HG03432 (cell line): ENCODE results near the gene AMY1A.
"Not testable (repeated sequence)": the region's sequence is repeated elsewhere in the genome, so short reads cannot be mapped to it uniquely, and the experiment has no call there.

Source experiments
- ATAC-seq: cut with Tn5 transposase; IDR thresholded peaks from one replicate; pipeline ENCODE4 v1.9.1; 2021; ENCODE audit warnings: mild to moderate bottlenecking, moderate library complexity; ENCODE audit not compliant: unreplicated experiment

Gene AMY1A

DNA sequence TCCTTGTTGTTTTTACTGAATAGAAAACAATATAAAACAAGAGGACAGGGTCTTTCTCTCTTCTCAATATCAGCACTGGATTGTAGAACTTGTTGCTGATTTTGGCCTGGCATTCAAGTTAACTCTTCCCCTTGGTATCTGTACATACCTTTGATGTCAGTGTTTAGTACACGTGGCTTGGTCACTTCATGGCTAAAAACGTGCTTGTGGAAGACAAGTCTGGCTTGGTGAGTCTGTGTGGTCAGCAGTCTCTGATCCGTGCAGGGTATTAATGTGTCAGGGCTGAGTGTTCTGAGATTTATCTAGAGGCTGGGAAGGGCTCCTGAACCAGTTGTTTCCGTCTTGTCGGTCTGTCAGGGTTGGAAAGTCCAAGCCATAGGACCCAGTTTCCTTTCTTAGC is at the start of gene AMY1A:
TSS of gene AMY1A (plus strand) at position 301 of the 400 bp plus-strand sequence. CDS start 571 bp downstream, outside the sequence.
- ATAC-seq: not testable (repeated sequence)

DNA sequence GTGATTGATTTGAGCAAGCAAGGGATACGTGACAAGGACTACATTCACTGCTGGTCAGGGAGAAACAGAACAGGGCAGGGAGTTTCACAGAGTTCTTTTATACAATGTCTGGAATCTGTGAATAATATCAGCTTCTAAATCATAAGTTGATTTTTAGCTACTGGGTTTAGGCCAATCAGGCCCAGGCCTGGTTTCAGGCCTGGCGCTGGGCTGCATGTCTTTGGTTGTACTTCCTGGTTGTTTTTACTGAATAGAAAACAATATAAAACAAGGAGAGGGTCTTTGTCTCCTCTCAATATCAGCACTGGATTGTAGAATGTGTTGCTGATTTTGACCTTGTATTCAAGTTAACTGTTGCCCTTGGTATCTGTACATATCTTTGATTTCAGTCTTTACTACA is 39.2 kb upstream of the AMY1A start:
- no peak for ATAC-seq

DNA sequence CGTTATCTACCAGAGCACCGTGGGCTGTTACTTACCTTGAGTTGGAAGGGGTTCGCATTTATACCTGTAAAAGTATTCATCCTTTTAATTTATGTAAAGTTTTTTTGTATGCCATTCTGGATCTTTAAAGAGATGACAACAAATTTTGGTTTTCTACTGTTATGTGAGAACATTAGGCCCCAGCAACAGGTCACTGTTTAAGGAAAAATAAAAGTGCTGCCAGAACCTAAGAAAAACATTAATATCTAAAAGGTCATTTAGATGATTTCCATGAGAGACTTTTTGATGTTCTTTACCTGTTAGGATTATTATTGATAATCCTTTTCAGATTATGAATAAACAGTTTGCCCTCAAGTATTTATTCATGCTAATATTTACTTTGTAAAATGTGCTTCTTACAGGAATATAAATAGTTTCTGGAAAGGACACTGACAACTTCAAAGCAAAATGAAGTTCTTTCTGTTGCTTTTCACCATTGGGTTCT is 38.5 kb upstream of the AMY1A start, which contains the start of gene AMY2A:
TSS of gene AMY2A (plus strand) at position 434 of the 484 bp plus-strand sequence. CDS start at position 448, 14 bp downstream.
- not testable (repeated sequence) for ATAC-seq

DNA sequence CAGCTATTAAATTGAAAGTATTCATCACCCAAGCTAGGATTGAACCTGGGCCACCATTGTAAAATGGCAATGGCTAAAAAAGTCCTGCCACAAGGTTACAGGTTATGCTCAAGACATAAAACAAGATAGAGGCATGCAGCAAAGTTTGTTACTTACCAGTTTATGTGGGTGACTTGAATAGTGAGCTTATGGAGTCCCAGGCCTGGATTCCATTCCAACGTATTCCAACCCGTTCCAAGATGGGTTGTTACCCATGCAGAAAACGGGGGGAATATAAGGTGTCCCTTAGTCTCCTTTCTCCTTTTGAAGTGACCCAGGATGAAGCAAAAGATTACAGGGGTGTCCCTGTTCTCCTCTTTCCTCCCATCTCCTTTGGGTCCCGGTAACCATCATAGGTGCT is 28.1 kb upstream of the AMY1A start:
- ATAC-seq: not testable (repeated sequence)

DNA sequence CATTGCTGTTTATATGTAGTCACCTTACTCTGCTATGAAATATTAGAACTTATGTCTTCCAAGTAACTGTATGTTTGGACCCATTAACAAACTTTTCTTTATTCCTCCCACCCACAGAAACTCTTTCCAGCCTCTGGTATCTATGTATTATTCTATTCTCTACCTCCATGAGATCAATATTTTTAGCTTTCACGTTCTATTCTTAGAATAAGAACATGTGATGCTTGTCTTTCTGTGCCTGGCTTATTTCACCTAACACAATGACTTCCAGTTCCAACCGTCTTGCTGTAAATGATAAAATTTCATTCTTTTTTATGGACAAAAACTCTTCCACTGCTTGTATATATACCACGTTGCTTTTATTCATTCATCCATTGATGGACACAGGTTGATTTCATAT is 14.4 kb upstream of the AMY1A start:
- ATAC-seq: not testable (repeated sequence)

DNA sequence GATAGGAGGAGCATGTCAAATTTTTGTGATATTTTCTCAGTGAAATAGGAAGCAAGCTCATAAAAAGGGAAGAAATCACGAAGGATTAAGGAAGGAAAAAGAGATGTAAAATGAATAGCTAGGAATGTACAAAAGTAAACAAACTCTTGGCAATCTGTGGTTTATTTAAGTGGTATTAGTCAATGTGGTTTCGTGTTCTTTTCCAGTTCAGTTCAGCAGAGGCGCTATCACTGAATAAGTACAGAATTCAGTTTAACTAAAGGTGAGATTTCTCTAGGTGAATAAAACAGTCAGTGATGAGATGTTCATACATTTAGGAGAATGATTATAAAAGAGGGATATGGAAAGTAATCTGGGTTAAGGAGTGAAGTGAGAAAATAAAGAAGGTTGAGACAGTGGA is 11.7 kb upstream of the AMY1A start:
- ATAC-seq: not testable (repeated sequence)

DNA sequence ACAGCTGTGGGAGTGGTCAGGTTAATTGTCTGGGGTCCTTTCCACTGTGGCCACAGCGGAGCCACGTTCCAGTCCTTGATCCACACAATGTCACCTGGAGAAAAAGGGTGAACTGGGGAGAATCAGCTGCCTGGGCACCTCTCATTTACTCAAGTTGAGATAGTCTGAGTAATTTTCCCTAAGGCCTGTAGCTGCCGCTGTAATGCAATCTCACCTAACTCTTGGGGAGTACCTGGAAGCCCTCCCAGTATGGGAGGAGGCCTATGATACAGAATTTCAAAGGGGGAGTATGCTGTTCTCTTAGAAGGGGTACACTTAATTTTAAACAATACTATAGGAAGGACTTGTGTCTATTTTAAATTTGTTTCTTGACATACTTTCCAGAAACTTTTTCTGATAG is 5.3 kb upstream of the AMY1A start:
- not testable (repeated sequence) for ATAC-seq

DNA sequence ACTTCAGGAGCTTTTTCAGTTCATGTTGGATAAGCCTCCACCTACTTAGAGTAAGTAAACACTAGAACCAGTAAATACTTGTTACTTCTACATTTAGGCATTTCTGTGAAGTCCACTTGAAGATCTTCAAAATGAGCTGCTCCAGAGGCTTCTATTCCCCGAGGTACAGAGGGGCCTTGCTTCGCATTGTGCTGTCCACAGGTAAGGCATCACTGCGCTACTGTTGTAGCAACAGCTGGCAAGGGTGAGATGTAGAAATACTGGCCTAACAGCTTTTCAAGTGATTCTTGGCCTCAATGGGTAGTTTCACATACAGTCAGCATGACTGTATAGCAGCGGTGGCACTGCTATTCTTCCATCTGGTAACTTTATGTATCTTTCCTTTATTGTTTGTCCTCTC is 4.7 kb upstream of the AMY1A start:
- not testable (repeated sequence) for ATAC-seq

DNA sequence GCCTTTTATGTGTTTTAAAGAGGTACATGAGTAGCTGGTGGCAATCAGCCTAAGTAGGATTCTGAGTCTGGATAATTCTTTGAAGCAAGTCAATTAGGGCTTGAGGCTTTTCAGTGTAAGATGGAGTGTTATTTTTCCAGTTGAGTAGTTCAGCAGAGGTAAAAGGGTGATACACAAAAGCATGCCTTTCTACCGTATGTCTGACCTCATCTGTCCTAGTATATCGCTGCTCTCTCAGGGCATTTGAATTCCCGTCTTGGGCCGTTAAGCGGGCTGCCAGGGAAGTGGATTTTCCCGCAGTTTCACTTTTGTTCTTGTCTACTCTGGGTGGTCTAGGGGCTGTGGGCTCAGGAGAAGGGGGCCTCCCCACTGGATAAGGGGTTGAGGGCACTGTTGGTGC is 1.4 kb upstream of the AMY1A start:
- ATAC-seq: not testable (repeated sequence)

DNA sequence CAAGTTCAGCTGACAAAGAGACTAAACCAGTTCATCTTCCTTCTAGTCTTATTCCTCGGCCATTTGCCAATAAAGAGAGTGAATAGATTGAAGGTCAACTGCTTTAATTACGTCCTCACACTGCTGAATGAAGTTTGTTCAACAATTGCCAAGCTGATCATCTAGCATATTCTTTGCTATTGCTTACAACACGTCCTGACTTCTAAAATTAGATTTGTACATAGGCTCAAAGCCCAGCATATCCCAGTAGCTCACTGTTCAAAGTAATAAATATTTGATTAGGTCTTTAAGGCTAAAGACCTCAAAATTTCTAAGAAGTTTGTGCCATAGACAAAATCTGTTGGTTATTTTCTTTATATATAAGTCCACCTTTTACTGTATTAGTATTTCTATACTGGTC is 20.8 kb downstream of the AMY1A start:
- ATAC-seq: not testable (repeated sequence)

DNA sequence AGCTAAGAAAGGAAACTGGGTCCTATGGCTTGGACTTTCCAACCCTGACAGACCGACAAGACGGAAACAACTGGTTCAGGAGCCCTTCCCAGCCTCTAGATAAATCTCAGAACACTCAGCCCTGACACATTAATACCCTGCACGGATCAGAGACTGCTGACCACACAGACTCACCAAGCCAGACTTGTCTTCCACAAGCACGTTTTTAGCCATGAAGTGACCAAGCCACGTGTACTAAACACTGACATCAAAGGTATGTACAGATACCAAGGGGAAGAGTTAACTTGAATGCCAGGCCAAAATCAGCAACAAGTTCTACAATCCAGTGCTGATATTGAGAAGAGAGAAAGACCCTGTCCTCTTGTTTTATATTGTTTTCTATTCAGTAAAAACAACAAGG is 40.5 kb downstream of the AMY1A start, which contains the start of gene AMY1B:
TSS of gene AMY1B (minus strand) at position 101 of the 400 bp plus-strand sequence. CDS start 571 bp downstream, outside the sequence.
- not testable (repeated sequence) for ATAC-seq

DNA sequence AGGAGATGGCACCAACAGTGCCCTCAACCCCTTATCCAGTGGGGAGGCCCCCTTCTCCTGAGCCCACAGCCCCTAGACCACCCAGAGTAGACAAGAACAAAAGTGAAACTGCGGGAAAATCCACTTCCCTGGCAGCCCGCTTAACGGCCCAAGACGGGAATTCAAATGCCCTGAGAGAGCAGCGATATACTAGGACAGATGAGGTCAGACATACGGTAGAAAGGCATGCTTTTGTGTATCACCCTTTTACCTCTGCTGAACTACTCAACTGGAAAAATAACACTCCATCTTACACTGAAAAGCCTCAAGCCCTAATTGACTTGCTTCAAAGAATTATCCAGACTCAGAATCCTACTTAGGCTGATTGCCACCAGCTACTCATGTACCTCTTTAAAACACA is 41.9 kb downstream of the AMY1A start:
- not testable (repeated sequence) for ATAC-seq

DNA sequence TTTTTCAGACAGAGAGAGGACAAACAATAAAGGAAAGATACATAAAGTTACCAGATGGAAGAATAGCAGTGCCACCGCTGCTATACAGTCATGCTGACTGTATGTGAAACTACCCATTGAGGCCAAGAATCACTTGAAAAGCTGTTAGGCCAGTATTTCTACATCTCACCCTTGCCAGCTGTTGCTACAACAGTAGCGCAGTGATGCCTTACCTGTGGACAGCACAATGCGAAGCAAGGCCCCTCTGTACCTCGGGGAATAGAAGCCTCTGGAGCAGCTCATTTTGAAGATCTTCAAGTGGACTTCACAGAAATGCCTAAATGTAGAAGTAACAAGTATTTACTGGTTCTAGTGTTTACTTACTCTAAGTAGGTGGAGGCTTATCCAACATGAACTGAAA is 45.1 kb downstream of the AMY1A start:
- ATAC-seq: not testable (repeated sequence)

DNA sequence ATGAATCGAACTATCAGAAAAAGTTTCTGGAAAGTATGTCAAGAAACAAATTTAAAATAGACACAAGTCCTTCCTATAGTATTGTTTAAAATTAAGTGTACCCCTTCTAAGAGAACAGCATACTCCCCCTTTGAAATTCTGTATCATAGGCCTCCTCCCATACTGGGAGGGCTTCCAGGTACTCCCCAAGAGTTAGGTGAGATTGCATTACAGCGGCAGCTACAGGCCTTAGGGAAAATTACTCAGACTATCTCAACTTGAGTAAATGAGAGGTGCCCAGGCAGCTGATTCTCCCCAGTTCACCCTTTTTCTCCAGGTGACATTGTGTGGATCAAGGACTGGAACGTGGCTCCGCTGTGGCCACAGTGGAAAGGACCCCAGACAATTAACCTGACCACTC is 45.7 kb downstream of the AMY1A start:
- ATAC-seq: not testable (repeated sequence)

DNA sequence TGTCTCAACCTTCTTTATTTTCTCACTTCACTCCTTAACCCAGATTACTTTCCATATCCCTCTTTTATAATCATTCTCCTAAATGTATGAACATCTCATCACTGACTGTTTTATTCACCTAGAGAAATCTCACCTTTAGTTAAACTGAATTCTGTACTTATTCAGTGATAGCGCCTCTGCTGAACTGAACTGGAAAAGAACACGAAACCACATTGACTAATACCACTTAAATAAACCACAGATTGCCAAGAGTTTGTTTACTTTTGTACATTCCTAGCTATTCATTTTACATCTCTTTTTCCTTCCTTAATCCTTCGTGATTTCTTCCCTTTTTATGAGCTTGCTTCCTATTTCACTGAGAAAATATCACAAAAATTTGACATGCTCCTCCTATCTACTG is 52.1 kb downstream of the AMY1A start:
- ATAC-seq: not testable (repeated sequence)

DNA sequence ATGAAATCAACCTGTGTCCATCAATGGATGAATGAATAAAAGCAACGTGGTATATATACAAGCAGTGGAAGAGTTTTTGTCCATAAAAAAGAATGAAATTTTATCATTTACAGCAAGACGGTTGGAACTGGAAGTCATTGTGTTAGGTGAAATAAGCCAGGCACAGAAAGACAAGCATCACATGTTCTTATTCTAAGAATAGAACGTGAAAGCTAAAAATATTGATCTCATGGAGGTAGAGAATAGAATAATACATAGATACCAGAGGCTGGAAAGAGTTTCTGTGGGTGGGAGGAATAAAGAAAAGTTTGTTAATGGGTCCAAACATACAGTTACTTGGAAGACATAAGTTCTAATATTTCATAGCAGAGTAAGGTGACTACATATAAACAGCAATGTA is 54.8 kb downstream of the AMY1A start:
- ATAC-seq: not testable (repeated sequence)
